ENCODE measurements around the gene MYO1D.
"Not testable (repeated sequence)": the region's sequence is repeated elsewhere in the genome, so short reads cannot be mapped to it uniquely, and the experiment has no call there.

The MYO1D gene

GRCh38 chr17:32876417-32877163, at the start of gene MYO1D:
Gene MYO1D (minus strand): TSS chr17:32877124. CDS start chr17:32876872, 252 bp downstream.
- H3K4me3 ChIP-seq (ENCODE audit: low read length) = peak within 1 kb of the TSS; percentile 65
- DNase-seq (ENCODE audit: low read depth) = no peak

GRCh38 chr17:32926183-32926582, 49.3 kb upstream of the MYO1D start:
- DNase-seq (ENCODE audit: low read depth) = no peak
- TF ChIP-seq CTCF (conservative IDR thresholded peaks at IDR 0.05; ENCODE audit: low read depth, low read length) = no peak
- H3K4me3 ChIP-seq (ENCODE audit: low read length) = no peak overlapping the region

More at GRCh38 chr17:32876417-32877163, at the start of gene MYO1D:
- TF ChIP-seq CTCF (conservative IDR thresholded peaks at IDR 0.05; ENCODE audit: low read depth, low read length) = peak; percentile 51

GRCh38 chr17:32923905-32924304, 47.0 kb upstream of the MYO1D start:
- DNase-seq (ENCODE audit: low read depth); H3K4me3 ChIP-seq (ENCODE audit: low read length): not testable (repeated sequence)

GRCh38 chr17:32921017-32921416, 44.1 kb upstream of the MYO1D start:
- no peak overlapping the region for H3K4me3 ChIP-seq (ENCODE audit: low read length)
- no peak for DNase-seq (ENCODE audit: low read depth)
- no peak for TF ChIP-seq CTCF (conservative IDR thresholded peaks at IDR 0.05; ENCODE audit: low read depth, low read length)

- DNase-seq (ENCODE audit: low read depth) = no peak
- no peak for TF ChIP-seq CTCF (conservative IDR thresholded peaks at IDR 0.05; ENCODE audit: low read depth, low read length)
- no peak overlapping the region for H3K4me3 ChIP-seq (ENCODE audit: low read length)
Observed at GRCh38 chr17:32920293-32920692, 43.4 kb upstream of the MYO1D start.

- H3K4me3 ChIP-seq (ENCODE audit: low read length); DNase-seq (ENCODE audit: low read depth): not testable (repeated sequence)
Observed at GRCh38 chr17:32919876-32920275, 43.0 kb upstream of the MYO1D start.

DNA sequence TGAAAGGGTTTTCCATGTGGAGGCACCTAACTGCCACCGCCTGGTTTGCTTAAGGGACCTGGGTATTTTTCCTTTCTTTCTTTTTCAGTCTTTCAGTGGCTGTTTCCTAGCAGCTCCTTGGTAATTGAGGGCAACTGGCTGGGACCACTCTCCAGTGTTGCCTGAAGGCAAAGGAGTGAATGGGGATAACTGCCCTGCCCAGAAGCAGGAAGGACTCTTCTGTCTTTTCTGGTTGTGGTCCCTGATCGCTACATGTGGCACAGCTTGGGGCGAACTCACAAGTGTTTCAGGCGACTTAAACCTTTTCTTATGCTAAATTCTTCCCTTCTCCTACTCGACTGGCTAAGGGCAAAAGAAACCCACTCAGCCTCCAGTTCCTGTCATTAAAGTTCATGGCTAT, 40.9 kb upstream of the MYO1D start:
- TF ChIP-seq CTCF (conservative IDR thresholded peaks at IDR 0.05; ENCODE audit: low read depth, low read length) = no peak
- no peak overlapping the region for H3K4me3 ChIP-seq (ENCODE audit: low read length)
- no peak for DNase-seq (ENCODE audit: low read depth)

GRCh38 chr17:32917081-32917480, 40.2 kb upstream of the MYO1D start:
- H3K4me3 ChIP-seq (ENCODE audit: low read length) = no peak overlapping the region
- no peak for DNase-seq (ENCODE audit: low read depth)
- TF ChIP-seq CTCF (conservative IDR thresholded peaks at IDR 0.05; ENCODE audit: low read depth, low read length) = no peak
